ENCODE data around the gene TINAG.

- no peak for TF ChIP-seq POLR2A (IDR thresholded peaks at IDR 0.05; ENCODE audit: low read depth, low read length)
- no peak for TF ChIP-seq POLR2AphosphoS5 (IDR thresholded peaks at IDR 0.05; ENCODE audit: low read depth, low read length)
These were observed 23.9 kb upstream of the TINAG start for GRCh38 chr6:54284161-54284860.

Data from GM12892 (cell line).